DMS 273 (cell line): ENCODE results near the gene CNDP1.

Source experiments
- DNase-seq: peaks from one replicate; lab custom pipeline; 2025; ENCODE audit not compliant: unreplicated experiment; lab: John Stamatoyannopoulos, UW

Gene CNDP1

GRCh38 chr18:74506448-74507084 is 27.7 kb upstream of the CNDP1 start:
- no peak for DNase-seq

- DNase-seq = no peak
These were observed 27.0 kb upstream of the CNDP1 start for GRCh38 chr18:74507097-74507881.

- DNase-seq = no peak
These were observed 26.4 kb upstream of the CNDP1 start for GRCh38 chr18:74507927-74508326.

GRCh38 chr18:74508366-74508765 is 25.9 kb upstream of the CNDP1 start:
- no peak for DNase-seq

- DNase-seq = no peak
These were observed 25.5 kb upstream of the CNDP1 start for GRCh38 chr18:74508821-74509225.

- DNase-seq = no peak
These were observed 24.2 kb upstream of the CNDP1 start for GRCh38 chr18:74509856-74510769.

GRCh38 chr18:74510770-74511095 is 23.6 kb upstream of the CNDP1 start:
- no peak for DNase-seq

DNA sequence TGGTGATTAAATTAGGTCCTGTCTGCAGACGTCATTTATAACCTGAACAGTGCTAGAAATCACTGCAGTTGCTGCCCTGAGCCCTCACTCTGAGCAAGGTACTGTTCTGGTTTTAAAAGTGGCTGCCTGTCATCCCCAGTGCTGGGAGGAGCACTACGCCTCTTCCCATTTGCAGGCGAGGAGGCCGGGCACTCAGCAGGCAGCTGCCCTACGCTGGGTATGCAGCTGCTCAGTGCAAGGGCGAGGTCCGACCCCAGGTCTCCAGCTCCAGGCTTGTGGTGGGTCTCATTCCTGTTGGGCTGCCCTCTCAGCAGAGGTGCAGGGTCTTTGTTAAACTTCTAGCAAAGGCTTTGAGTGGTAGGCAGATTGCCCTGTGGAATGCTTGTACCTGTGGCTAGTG is 22.5 kb upstream of the CNDP1 start:
- DNase-seq = no peak

DNA sequence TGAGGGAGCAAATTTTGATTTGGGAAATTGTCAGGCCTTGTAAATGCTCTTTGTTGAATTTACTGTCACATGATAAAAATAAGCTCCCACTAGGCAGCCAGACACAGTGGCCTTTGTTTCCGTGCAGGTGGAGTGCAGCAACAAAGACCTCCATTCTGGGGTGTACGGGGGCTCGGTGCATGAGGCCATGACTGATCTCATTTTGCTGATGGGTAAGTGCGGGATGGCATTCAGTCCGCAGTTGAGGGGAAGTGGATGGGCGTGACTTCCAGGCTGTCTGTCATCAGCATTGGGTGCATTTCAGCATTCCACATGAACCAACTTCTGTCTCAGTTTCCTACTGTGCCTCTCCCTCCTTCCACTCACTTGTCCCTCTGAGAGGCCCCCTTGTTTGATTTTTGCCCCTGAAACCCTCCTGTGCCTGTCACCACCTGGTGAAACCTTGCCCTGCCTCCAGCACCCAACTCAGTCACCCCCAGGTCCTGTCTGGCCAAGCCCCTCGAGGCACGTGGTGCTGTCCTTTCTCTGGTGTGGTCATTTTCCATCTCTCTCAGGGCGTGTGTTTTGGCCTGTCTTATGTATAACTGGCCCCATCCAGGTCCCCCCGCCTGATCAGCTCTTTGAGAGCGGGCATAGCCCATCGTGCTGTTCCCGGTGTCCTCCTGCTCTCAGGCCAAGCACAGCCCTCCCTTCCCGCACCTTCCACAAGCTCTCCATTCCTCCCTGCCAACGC is 21.8 kb upstream of the CNDP1 start:
- DNase-seq = no peak

GRCh38 chr18:74513149-74513882 is 21.0 kb upstream of the CNDP1 start:
- DNase-seq = no peak

DNA sequence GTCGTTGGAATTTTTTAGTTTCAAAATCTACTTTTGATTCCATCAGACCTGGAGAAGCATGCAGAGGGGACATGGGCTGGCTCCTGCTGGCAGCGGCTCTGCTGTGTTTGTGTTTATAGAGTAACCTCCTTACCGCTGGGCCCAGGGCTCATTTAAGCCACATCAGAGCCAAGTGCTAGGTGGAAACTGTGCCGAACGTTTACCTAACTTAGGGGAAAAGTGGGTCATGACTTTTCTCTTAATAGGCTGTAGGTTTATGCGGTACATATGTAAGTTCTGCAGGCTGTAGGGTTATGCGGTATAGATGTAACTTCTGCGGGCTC is 20.5 kb upstream of the CNDP1 start:
- no peak for DNase-seq

DNA sequence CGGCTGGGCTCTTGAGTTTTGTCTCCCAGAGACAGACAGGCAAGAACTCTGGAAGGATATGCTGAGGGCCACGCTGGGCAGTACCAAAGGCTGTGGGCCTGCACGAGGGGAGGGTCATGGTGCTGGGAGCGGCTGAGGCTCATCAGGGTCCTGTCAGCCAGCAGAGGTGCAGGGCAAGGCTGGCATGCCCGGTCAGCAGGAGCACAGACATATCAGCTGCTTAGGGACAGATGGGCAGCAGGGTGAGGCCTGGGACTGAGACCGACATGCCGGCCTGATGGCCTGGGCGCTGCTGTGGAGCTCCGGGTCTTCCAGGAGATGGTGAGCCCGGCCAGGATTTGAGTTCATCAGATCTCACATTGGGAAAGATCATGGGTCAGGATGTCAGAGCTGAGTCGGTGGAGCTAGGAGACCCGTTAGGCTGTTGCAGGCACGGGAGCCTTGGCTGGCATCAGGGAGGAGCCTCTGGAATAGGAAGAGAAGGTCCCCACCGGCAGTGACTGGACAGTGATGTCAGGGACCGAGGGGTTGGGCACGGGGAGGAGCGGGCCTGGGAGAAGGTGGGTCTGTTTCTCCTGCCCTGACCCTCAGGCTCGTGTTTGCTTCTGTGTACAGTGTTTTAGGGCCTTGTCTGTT is 19.3 kb upstream of the CNDP1 start:
- no peak for DNase-seq

DNA sequence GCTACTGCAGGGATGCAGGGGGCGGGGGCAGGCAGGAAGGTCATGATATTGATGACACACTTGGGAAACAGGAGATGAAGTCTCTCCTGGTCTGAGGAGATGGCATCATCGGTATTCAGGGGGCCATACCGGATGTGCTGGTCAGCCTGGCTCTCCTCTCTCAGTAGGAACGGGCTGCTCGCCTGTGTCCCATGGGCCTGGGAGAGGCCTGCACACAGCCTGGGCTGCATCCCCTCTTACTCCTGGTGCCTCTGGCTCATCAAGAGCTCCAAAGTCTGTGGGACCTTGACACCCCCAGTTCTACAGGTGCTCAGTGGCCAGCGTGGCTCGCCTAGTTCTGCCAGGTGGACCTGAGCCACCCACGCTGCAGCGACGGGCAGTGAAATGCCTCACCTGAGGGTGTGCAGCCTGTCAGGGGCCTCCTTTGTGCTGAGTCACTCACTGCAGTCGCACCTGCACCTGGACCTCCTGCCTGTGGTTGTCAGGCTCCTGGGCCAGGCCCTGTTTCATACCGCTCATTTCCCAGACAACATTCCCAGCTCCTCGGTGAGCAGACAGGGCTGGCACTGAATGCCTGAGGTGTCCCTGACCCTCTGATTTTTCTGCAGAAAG is 18.6 kb upstream of the CNDP1 start:
- no peak for DNase-seq

GRCh38 chr18:74516271-74517235 is 17.7 kb upstream of the CNDP1 start:
- no peak for DNase-seq

- no peak for DNase-seq
These were observed 17.1 kb upstream of the CNDP1 start for GRCh38 chr18:74517236-74517630.

DNA sequence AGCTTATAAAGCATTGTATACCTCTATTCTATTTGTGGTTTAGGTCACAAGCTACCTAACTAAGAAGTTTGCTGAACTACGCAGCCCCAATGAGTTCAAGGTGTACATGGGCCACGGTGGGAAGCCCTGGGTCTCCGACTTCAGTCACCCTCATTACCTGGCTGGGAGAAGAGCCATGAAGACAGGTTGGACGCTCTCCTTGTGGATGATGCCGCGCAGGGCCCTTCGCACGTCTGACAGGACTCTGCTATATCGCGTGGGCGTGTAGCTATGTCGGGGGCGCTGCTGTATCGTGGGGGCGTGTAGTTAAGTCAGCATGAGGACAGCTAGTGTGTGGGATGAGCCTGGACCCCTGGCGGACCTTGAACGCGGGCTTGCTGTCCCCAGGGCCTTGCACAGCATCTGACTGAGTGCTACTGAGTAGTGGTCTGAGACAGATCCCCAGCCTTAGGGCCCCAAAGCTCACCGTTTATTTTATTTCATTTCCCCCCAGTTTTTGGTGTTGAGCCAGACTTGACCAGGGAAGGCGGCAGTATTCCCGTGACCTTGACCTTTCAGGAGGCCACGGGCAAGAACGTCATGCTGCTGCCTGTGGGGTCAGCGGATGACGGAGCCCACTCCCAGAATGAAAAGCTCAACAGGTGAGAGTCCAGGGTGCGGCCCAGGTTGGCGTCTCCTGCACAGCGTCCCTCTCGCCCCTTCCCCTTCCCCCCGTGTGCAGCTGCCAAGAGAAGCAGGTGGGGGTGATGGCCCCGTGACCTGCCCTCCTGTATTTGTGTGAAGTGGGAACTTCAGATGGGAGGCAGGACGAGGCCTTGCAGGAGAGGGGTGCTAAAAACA is 15.6 kb upstream of the CNDP1 start:
- no peak for DNase-seq

DNA sequence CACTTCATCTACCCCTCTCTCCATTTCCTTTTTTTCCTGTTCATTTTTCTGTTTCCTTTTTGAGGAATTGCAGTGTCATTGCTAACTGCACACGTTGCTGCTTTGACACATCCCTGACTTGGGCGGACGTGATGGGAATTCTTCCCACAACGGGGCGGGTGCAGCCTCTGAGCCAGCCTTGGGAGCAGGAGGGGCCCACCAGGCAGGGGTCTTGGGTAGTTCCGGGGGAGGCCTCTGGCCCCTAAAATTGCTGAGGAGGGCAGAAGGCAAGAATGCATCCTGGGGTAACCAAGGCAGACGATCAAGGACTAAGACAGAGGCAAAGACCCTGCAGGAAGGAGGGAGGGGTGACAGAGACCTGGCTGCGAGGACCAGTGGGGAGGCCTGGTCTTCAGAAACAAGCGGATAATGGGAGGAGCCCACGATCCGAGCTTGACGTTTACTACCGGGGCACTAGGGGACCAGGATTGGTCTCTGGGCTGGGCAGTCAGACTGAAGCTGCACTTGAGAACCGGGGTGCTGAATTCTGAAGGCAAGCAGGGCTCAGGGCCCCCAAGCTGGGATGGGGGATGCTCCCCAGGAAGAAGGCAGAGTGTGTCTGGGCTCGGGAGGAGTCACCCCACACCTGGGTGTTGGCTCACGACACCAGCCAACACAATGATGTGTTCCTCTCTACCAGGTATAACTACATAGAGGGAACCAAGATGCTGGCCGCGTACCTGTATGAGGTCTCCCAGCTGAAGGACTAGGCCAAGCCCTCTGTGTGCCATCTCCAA is 14.8 kb upstream of the CNDP1 start:
- DNase-seq = no peak
